ENCODE measurements around the gene WWC1.

GRCh38 chr5:168477060-168477459, 185.6 kb downstream of the WWC1 start:
- no peak for TF ChIP-seq EZH2phosphoT487 (IDR thresholded peaks at IDR 0.05; ENCODE audit: low read depth, severe bottlenecking, unreplicated experiment)
- no peak for TF ChIP-seq CTCF (IDR thresholded peaks at IDR 0.05; ENCODE audit: poor library complexity)
